ENCODE results near the gene CDK5RAP3. TPM values are rescaled to one million over a fixed set of nuclear protein-coding genes. Genes with fewer than 3 reads are reported as not detected.

Gene CDK5RAP3
- total RNA-seq, 1 experiment from 2014 or later: 149 TPM

DNA sequence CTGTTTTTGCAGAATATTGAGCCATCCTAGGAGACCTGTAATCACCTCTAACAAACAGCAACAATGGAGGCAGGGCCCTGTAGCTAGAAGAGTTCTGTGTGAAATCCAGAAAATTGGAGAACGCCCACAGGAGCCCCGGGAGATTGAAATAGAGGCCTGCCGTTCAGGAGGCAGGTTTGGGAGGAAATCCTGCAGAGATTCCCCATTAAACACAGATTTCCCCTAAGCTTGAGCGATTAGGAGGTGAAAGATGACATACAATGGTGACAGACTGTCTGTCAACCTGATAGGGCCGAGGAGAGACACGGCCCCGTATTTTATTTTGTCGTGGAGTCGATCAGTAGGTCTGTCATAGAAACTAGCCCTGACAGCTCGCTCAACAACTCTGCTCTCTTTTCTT is 18.2 kb downstream of the CDK5RAP3 start:
- Histone ChIP-seq H4K8ac (replicated peaks; ENCODE audit: insufficient read length, low read depth, low read length) (no peak overlapping the region), H2AFZ (ENCODE audit: low read length) (no peak overlapping the region), H3K9me3 (ENCODE audit: control insufficient read depth, low read depth, low read length) (no peaks in the 10 kb centered on the region), H3K14ac (ENCODE audit: insufficient read depth, low read length) (no peak overlapping the region), H2BK15ac (ENCODE audit: low read depth, low read length) (no peak overlapping the region), H3K27me3 (ENCODE audit: insufficient read depth, low read length) (no peaks in the 10 kb centered on the region), H2BK12ac (ENCODE audit: insufficient read length, low read depth, low read length) (no peak overlapping the region), H4K5ac (ENCODE audit: insufficient read length, low read depth, low read length) (no peak overlapping the region), H3K79me2 (ENCODE audit: insufficient read depth, low read length) (no peaks in the 10 kb centered on the region), H3K18ac (ENCODE audit: insufficient read length, low read depth, low read length) (no peak overlapping the region), H3K4me1 (ENCODE audit: insufficient read depth, low read length) (peaks cover 7% of the 10 kb centered on the region; the same call in 1 of the 2 replicates), H3K4ac (ENCODE audit: low read depth, low read length) (no peak overlapping the region), H4K91ac (ENCODE audit: insufficient read length, low read depth, low read length) (no peak overlapping the region), H2BK20ac (ENCODE audit: low read depth, low read length, poor library complexity, severe bottlenecking) (no peak overlapping the region), H3K79me1 (ENCODE audit: insufficient read depth, low read depth, low read length, poor library complexity, severe bottlenecking) (no peaks in the 10 kb centered on the region), H2BK5ac (ENCODE audit: insufficient read length, low read length) (no peak overlapping the region), H2BK120ac (ENCODE audit: low read depth, low read length, poor library complexity, severe bottlenecking) (no peak overlapping the region), H3K56ac (ENCODE audit: insufficient read length, low read depth, low read length) (no peak overlapping the region), H2AK5ac (ENCODE audit: insufficient read length, low read length) (no peak overlapping the region), H3K4me2 (ENCODE audit: insufficient read depth, insufficient read length, low read length) (no peak overlapping the region), H3K9ac (ENCODE audit: extremely low read depth, insufficient read length, low read length) (no peak overlapping the region), H3T11ph (ENCODE audit: low read length) (no peak overlapping the region), H4K20me1 (ENCODE audit: control insufficient read depth, insufficient read depth, insufficient read length) (no peaks in the 10 kb centered on the region), H3K27ac (ENCODE audit: insufficient read length, low read depth, low read length) (no peak overlapping the region), H3K23me2 (ENCODE audit: insufficient read length, low read depth, low read length, poor library complexity, severe bottlenecking) (peaks cover 3% of the 10 kb centered on the region), H3K23ac (ENCODE audit: insufficient read length, low read depth, low read length) (no peak overlapping the region)
- H3K4me1 Mint-ChIP-seq: peaks cover 62 to 74% of the 10 kb centered on the region in 2 experiments
- H3K27ac Mint-ChIP-seq: no peak overlapping the region; a peak in 1 of 7 replicates
- TF ChIP-seq, protein P1, sequence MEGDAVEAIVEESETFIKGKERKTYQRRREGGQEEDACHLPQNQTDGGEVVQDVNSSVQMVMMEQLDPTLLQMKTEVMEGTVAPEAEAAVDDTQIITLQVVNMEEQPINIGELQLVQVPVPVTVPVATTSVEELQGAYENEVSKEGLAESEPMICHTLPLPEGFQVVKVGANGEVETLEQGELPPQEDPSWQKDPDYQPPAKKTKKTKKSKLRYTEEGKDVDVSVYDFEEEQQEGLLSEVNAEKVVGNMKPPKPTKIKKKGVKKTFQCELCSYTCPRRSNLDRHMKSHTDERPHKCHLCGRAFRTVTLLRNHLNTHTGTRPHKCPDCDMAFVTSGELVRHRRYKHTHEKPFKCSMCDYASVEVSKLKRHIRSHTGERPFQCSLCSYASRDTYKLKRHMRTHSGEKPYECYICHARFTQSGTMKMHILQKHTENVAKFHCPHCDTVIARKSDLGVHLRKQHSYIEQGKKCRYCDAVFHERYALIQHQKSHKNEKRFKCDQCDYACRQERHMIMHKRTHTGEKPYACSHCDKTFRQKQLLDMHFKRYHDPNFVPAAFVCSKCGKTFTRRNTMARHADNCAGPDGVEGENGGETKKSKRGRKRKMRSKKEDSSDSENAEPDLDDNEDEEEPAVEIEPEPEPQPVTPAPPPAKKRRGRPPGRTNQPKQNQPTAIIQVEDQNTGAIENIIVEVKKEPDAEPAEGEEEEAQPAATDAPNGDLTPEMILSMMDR (conservative IDR thresholded peaks at IDR 0.05): no peak
- no peaks in the 10 kb centered on the region; a peak in 1 of 5 replicates for H3K9me3 Mint-ChIP-seq
- peaks cover 0 to 5% (median 0%) of the 10 kb centered on the region in 3 experiments; a peak in 3 of 7 replicates for H3K36me3 Mint-ChIP-seq (ENCODE audit: insufficient read depth in 1 of 3, low read depth in 3 of 3)
- H3K4me3 Mint-ChIP-seq: no peak overlapping the region
- DNase-seq: no peak
- H3K27me3 Mint-ChIP-seq (ENCODE audit: low read depth): peaks cover 3% of the 10 kb centered on the region
- no CpG with 5 or more reads among the region's 10 CpGs for WGBS (ENCODE audit: extremely low coverage, insufficient read length, low lambda C conversion rate)
